H9 (cell line): Measurements from ENCODE around the gene KCTD19. TPM values are rescaled to one million over a fixed set of nuclear protein-coding genes. Genes with fewer than 3 reads are reported as not detected.

ENCODE experiments used
- DNase-seq: peaks from one replicate; pipeline ENCODE4 v3.0.0-alpha.2; 2017
- H2AFZ ChIP-seq: one replicate; pipeline ENCODE4 v1.6.1; 2013; ENCODE audit warnings: mild to moderate bottlenecking, low read length, control low read depth, moderate library complexity
- H2AK5ac ChIP-seq: 2 replicates; pipeline ENCODE4 v1.6.1; 2013; ENCODE audit warnings: low read length, control low read depth, mixed read lengths; ENCODE audit not compliant: insufficient read length
- H2BK120ac ChIP-seq: one replicate; pipeline ENCODE4 v1.6.1; 2013; ENCODE audit warnings: low read depth, mild to moderate bottlenecking, low read length, control low read depth, inconsistent platforms; ENCODE audit not compliant: poor library complexity, severe bottlenecking
- H2BK12ac ChIP-seq: 2 replicates; pipeline ENCODE4 v1.6.1; 2013; ENCODE audit warnings: low read length, control low read depth, mixed read lengths, low read depth; ENCODE audit not compliant: insufficient read length
- H2BK15ac ChIP-seq: 2 replicates; pipeline ENCODE4 v1.6.1; 2013; ENCODE audit warnings: low read depth, low read length, control low read depth
- H2BK20ac ChIP-seq: one replicate; pipeline ENCODE4 v1.6.1; 2013; ENCODE audit warnings: low read depth, mild to moderate bottlenecking, low read length, control low read depth, inconsistent platforms; ENCODE audit not compliant: poor library complexity, severe bottlenecking
- H2BK5ac ChIP-seq: 2 replicates; pipeline ENCODE4 v1.6.1; 2013; ENCODE audit warnings: low read length, control low read depth, mixed read lengths; ENCODE audit not compliant: insufficient read length
- H3K14ac ChIP-seq: 2 replicates; pipeline ENCODE4 v1.6.1; 2013; ENCODE audit warnings: low read length, control low read depth; ENCODE audit not compliant: insufficient read depth
- H3K18ac ChIP-seq: 2 replicates; pipeline ENCODE4 v1.6.1; 2013; ENCODE audit warnings: low read depth, mild to moderate bottlenecking, mixed read lengths, low read length, control low read depth; ENCODE audit not compliant: insufficient read length
- H3K23ac ChIP-seq: 2 replicates; pipeline ENCODE4 v1.6.1; 2013; ENCODE audit warnings: low read length, control low read depth, mixed read lengths, low read depth; ENCODE audit not compliant: insufficient read length
- H3K23me2 ChIP-seq: 2 replicates; pipeline ENCODE4 v1.6.1; 2013; ENCODE audit warnings: low read depth, mild to moderate bottlenecking, mixed read lengths, low read length, control low read depth; ENCODE audit not compliant: insufficient read length, poor library complexity, severe bottlenecking
- H3K27ac ChIP-seq: 2 replicates; pipeline ENCODE4 v1.5.1; 2013; ENCODE audit warnings: low read length, control low read depth, mixed read lengths, low read depth; ENCODE audit not compliant: insufficient read length
- H3K27me3 ChIP-seq: 2 replicates; pipeline ENCODE4 v1.6.1; 2013; ENCODE audit warnings: low read length, control low read depth, inconsistent platforms; ENCODE audit not compliant: insufficient read depth
- H3K4ac ChIP-seq: 2 replicates; pipeline ENCODE4 v1.6.1; 2013; ENCODE audit warnings: low read depth, mild to moderate bottlenecking, control low read depth, inconsistent platforms, low read length, moderate library complexity
- H3K4me1 ChIP-seq: 2 replicates; pipeline ENCODE4 v1.6.1; 2013; ENCODE audit warnings: low read length, control low read depth, inconsistent platforms; ENCODE audit not compliant: insufficient read depth
- H3K4me2 ChIP-seq: 2 replicates; pipeline ENCODE4 v1.6.1; 2013; ENCODE audit warnings: low read length, control low read depth, mixed read lengths; ENCODE audit not compliant: insufficient read length, insufficient read depth
- H3K56ac ChIP-seq: 2 replicates; pipeline ENCODE4 v1.6.1; 2013; ENCODE audit warnings: low read depth, mild to moderate bottlenecking, mixed read lengths, low read length, control low read depth; ENCODE audit not compliant: insufficient read length
- H3K79me1 ChIP-seq: 2 replicates; pipeline ENCODE4 v1.6.1; 2013; ENCODE audit warnings: low read depth, mild to moderate bottlenecking, moderate library complexity, low read length, control low read depth, inconsistent platforms; ENCODE audit not compliant: insufficient read depth, poor library complexity, severe bottlenecking
- H3K79me2 ChIP-seq: 2 replicates; pipeline ENCODE4 v1.6.1; 2013; ENCODE audit warnings: low read length, control low read depth, inconsistent platforms; ENCODE audit not compliant: insufficient read depth
- H3K9ac ChIP-seq: 2 replicates; pipeline ENCODE4 v1.6.1; 2013; ENCODE audit warnings: low read length, control low read depth, mixed read lengths; ENCODE audit not compliant: insufficient read length; ENCODE audit errors: extremely low read depth
- H3K9me3 ChIP-seq: one replicate; pipeline ENCODE4 v1.6.1; 2013; ENCODE audit warnings: low read depth, low read length, inconsistent platforms; ENCODE audit not compliant: control insufficient read depth
- H3T11ph ChIP-seq: one replicate; pipeline ENCODE4 v1.6.1; 2013; ENCODE audit warnings: mild to moderate bottlenecking, low read length, control low read depth, inconsistent platforms
- H4K20me1 ChIP-seq: one replicate; pipeline ENCODE4 v1.6.1; 2013; ENCODE audit not compliant: control insufficient read depth, insufficient read length, insufficient read depth
- H4K5ac ChIP-seq: 2 replicates; pipeline ENCODE4 v1.6.1; 2013; ENCODE audit warnings: low read depth, mild to moderate bottlenecking, mixed read lengths, low read length, control low read depth; ENCODE audit not compliant: insufficient read length
- H4K8ac ChIP-seq: replicated peaks from 2 replicates; pipeline ENCODE4 v1.6.1; 2013; ENCODE audit warnings: low read length, control low read depth, mixed read lengths, low read depth; ENCODE audit not compliant: insufficient read length
- H4K91ac ChIP-seq: 2 replicates; pipeline ENCODE4 v1.6.1; 2013; ENCODE audit warnings: low read depth, mild to moderate bottlenecking, moderate library complexity, mixed read lengths, low read length, control low read depth; ENCODE audit not compliant: insufficient read length
- H3K27ac Mint-ChIP-seq, 3 experiments: 2 replicates in 2 of 3; 3 replicates in 1 of 3; pipeline ENCODE4 v1.8.0; 2020 to 2021; ENCODE audit warnings: mixed read lengths in 3 of 3, mild to moderate bottlenecking in 1 of 3, moderate library complexity in 1 of 3
- H3K27me3 Mint-ChIP-seq: 2 replicates; pipeline ENCODE4 v1.8.0; 2021; ENCODE audit warnings: low read depth, mild to moderate bottlenecking, moderate library complexity, mixed read lengths
- H3K36me3 Mint-ChIP-seq, 3 experiments: 2 replicates in 2 of 3; 3 replicates in 1 of 3; pipeline ENCODE4 v1.8.0; 2020 to 2021; ENCODE audit warnings: low read depth in 3 of 3, mixed read lengths in 3 of 3; ENCODE audit not compliant: insufficient read depth in 1 of 3
- H3K4me1 Mint-ChIP-seq, 2 experiments: 2 replicates each; pipeline ENCODE4 v1.8.0; 2020; ENCODE audit warnings: mixed read lengths in 2 of 2
- H3K4me3 Mint-ChIP-seq, 2 experiments: 2 replicates in 1 of 2; 3 replicates in 1 of 2; pipeline ENCODE4 v1.8.0; 2020 to 2021; ENCODE audit warnings: mild to moderate bottlenecking in 2 of 2, mixed read lengths in 2 of 2, moderate library complexity in 1 of 2
- H3K9me3 Mint-ChIP-seq, 2 experiments: 2 replicates in 1 of 2; 3 replicates in 1 of 2; pipeline ENCODE4 v1.8.0; 2020; ENCODE audit warnings: mild to moderate bottlenecking in 2 of 2, mixed read lengths in 2 of 2, moderate library complexity in 1 of 2
- WGBS: extraction: QIAGEN DNeasy Blood & Tissue Kit; methylation state at CpG from one replicate; pipeline ENCODE4 v1.1.7; 2013; ENCODE audit warnings: missing lambda C conversion rate, low lambda C conversion rate, mixed read lengths; ENCODE audit not compliant: insufficient read length; ENCODE audit errors: extremely low coverage; 5-methylcytosine and 5-hydroxymethylcytosine counted together
- total RNA-seq: library from RNA; stranded (reverse); gene quantifications from 2 replicates; pipeline ENCODE4 v1.2.1, GENCODE V29; 2021
- TF ChIP-seq, protein P1 (sequence below): fragments of 200-600 bp; sonication (generic); conservative IDR thresholded peaks from 3 replicates; pipeline ENCODE4 v1.8.0; 2021; ENCODE audit warnings: antibody characterized with exemption, mild to moderate bottlenecking

The KCTD19 gene
- total RNA-seq, 1 experiment from 2014 or later: 0.13 TPM

- no peak overlapping the region for H3K14ac ChIP-seq
- H3K23me2 ChIP-seq: no peaks in the 10 kb centered on the region
- H3K4me2 ChIP-seq: no peak overlapping the region
- no peaks in the 10 kb centered on the region for H3K79me1 ChIP-seq
- peaks cover 24% of the 10 kb centered on the region for H3K27me3 Mint-ChIP-seq
- no peaks in the 10 kb centered on the region for H3K79me2 ChIP-seq
- no peak overlapping the region for H3K4ac ChIP-seq
- H3K27me3 ChIP-seq: no peaks in the 10 kb centered on the region
- H3K27ac ChIP-seq: no peak overlapping the region
- H3T11ph ChIP-seq: no peak overlapping the region
- H3K4me3 Mint-ChIP-seq: no peak overlapping the region
- no peaks in the 10 kb centered on the region; a peak in 1 of 7 replicates for H3K36me3 Mint-ChIP-seq
- H4K91ac ChIP-seq: no peak overlapping the region
- no peaks in the 10 kb centered on the region for H3K9me3 ChIP-seq
- H2BK5ac ChIP-seq: no peak overlapping the region
- H3K18ac ChIP-seq: no peak overlapping the region
- H4K5ac ChIP-seq: no peak overlapping the region
- TF ChIP-seq, protein P1, sequence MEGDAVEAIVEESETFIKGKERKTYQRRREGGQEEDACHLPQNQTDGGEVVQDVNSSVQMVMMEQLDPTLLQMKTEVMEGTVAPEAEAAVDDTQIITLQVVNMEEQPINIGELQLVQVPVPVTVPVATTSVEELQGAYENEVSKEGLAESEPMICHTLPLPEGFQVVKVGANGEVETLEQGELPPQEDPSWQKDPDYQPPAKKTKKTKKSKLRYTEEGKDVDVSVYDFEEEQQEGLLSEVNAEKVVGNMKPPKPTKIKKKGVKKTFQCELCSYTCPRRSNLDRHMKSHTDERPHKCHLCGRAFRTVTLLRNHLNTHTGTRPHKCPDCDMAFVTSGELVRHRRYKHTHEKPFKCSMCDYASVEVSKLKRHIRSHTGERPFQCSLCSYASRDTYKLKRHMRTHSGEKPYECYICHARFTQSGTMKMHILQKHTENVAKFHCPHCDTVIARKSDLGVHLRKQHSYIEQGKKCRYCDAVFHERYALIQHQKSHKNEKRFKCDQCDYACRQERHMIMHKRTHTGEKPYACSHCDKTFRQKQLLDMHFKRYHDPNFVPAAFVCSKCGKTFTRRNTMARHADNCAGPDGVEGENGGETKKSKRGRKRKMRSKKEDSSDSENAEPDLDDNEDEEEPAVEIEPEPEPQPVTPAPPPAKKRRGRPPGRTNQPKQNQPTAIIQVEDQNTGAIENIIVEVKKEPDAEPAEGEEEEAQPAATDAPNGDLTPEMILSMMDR: no peak
- H2BK120ac ChIP-seq: no peak overlapping the region
- no peaks in the 10 kb centered on the region for H3K9me3 Mint-ChIP-seq
- no peak overlapping the region for H4K8ac ChIP-seq
- no peak overlapping the region for H2BK12ac ChIP-seq
- DNase-seq: no peak
- no peak overlapping the region for H3K9ac ChIP-seq
- no peak overlapping the region for H2AK5ac ChIP-seq
- WGBS: no CpG with 5 or more reads among the region's 3 CpGs
- no peak overlapping the region for H3K23ac ChIP-seq
- no peaks in the 10 kb centered on the region for H3K4me1 ChIP-seq
- no peak overlapping the region for H3K56ac ChIP-seq
- H2BK15ac ChIP-seq: no peak overlapping the region
- no peak overlapping the region for H3K27ac Mint-ChIP-seq
- no peaks in the 10 kb centered on the region for H4K20me1 ChIP-seq
- no peak overlapping the region for H2AFZ ChIP-seq
- H3K4me1 Mint-ChIP-seq: no peaks in the 10 kb centered on the region
- H2BK20ac ChIP-seq: no peak overlapping the region
Measured at GRCh38 chr16:67263201-67263600, 63.3 kb downstream of the KCTD19 start.
